Umbilical cord (tissue), 2 donors: ENCODE measurements around the gene RINL. TPM values are rescaled to one million over a fixed set of nuclear protein-coding genes. Genes with fewer than 3 reads are reported as not detected.
"Not testable (repeated sequence)": the region's sequence is repeated elsewhere in the genome, so short reads cannot be mapped to it uniquely, and the experiment has no call there.

Experiments
- DNase-seq: peaks from one replicate; pipeline ENCODE4 v3.0.0-alpha.2; 2015; ENCODE audit warnings: low spot score
- total RNA-seq: library from RNA; depleted of rRNA; stranded (reverse); fragments of >200 nt; gene quantifications from one replicate; pipeline ENCODE4 v1.2.3, GENCODE V29; 2014; ENCODE audit warnings: low replicate concordance; ENCODE audit not compliant: insufficient read depth

Gene RINL
- total RNA-seq, 1 donor from 2014 or later = 4.1 TPM

GRCh38 chr19:38875656-38876395, 2.2 kb downstream of the RINL start:
- no peak for DNase-seq

- DNase-seq = not testable (repeated sequence)
Observed at GRCh38 chr19:38873400-38873799, 4.7 kb downstream of the RINL start.

DNA sequence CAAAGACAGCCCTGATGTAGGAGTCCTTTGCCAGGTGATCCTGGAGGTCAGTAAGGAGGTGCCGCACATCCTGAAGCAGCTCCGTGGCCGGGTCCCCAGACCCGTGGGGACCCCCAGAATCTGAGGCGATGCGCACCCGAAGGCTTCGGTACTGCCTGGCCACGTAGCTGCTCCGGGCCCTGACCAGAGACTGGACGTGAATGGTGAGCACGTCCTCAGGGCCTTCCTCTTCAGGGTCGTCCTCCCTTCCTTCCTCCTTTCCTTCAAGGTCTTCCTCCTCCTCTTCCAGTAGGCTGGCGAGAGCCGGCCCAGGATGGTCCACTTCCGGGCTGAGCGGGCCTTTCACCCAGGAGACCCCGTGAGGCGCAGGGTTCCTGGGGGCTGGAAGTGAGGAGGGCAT, 7.5 kb downstream of the RINL start:
- no peak for DNase-seq

GRCh38 chr19:38869836-38870607, 8.1 kb downstream of the RINL start:
- DNase-seq = peak; percentile 74

DNA sequence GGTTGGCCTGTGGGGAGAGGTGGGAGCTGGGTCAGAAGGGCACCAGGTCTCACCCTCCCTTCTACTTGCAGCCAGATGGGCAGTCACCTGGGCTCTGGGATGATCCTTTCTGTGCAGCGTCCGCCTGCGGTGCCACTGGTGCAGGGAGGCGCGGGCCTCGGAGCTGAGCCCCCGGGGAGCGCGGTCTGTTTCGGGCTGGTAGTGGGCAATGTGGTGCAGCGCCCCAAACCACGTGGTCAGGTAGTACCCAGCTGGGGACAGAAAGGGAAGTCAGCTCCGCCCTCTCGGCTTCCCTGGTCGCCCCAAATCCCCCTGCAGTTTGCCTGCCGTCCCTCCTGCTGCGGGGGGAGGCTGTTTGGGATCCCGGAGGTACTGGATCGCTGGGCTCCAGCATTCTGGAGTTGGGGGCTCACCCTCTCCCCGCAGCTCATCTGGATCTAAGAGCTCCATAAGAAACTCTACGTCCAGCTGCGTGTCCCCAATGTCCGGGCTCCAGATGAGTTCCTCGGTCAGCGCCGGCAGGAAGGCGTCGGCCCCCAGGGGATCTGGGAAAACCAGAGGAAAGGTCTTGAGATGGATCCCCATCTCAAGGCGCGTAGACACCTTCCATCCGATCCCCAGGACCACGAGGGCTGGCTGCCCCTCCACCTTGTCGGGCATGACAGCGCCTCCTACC, 8.8 kb downstream of the RINL start:
- no peak for DNase-seq

DNA sequence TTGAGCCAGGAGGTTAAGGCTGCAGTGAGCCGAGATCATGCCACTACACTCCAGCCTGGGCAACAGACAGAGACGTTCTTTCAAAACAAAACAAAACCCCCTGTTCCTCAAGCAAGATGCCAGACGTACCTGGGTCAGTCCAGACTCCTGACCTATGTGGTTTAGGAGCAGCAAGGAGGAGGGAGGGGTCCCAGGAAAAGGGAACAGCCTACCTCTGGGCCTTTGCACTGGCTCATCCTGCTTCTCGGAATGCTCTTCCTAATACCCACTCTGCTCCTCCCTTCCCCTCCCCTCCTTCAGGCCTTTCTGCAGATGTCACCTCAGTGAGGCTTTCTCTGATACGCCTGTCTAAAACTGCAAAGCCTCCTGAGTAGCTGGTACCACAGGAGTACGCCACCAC, 9.5 kb downstream of the RINL start:
- no peak for DNase-seq

- no peak for DNase-seq
Observed at GRCh38 chr19:38867171-38867780, 10.8 kb downstream of the RINL start.

GRCh38 chr19:38862321-38863059, 15.6 kb downstream of the RINL start:
- peak; percentile 97 for DNase-seq

DNA sequence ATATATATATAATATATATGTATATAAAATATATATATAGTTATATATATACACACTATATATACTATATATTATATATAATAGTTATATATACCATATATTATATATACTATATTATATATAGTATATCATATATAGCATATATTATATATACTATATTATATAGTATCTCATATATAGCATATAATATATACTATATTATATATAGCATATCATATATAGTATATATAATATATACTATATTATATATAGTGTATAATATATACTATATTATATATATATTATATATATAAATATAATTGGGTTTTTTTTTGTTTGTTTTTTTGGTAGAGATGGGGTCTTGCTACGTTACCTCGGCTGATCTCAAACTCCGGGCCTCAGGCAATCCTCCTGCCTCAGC, 16.7 kb downstream of the RINL start:
- DNase-seq = no peak

DNA sequence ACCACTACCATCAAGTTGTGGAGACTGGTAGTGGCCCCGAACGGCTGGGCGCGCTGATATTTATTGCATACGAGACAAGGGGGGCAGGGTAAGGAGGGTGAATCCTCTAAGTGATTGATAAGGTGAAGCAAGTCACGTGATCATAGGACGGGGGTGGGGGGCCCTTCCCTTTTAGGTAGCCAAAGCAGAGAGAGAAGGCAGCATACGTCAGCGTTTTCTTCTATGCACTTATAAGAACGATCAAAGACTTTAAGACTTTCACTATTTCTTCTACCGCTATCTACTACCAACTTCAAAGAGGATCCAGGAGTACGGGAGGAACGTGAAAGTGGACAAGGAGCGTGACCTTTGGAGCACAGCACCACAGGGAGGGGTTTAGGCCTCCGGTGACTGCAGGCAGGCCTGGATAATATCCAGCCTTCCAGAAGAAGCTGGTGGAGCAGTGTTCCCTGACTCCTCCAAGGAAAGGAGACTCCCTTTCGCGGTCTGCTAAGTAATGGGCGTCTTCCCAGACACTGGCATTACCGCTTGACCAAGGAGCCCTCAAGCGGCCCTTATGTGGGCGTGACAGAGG, 18.4 kb downstream of the RINL start:
- DNase-seq = peak; percentile 67

DNA sequence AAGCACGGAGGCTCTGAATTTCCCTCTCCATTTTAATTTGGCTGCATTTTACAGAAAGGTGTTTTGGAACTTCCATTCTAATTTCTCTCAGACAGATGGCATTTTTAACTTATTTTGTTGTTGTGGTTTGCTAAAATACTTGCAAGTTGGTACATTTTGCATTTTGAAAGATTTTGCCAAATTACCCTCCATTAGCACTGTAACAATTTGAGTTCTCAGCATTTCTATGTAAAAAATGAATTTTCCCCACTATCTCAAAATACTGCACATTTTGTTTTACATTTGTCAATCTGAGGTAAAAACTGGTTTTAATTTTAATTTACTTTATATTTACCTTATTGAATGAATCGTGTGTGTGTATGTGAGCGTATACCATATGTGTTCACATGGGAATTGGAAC, 21.3 kb downstream of the RINL start:
- no peak for DNase-seq

DNA sequence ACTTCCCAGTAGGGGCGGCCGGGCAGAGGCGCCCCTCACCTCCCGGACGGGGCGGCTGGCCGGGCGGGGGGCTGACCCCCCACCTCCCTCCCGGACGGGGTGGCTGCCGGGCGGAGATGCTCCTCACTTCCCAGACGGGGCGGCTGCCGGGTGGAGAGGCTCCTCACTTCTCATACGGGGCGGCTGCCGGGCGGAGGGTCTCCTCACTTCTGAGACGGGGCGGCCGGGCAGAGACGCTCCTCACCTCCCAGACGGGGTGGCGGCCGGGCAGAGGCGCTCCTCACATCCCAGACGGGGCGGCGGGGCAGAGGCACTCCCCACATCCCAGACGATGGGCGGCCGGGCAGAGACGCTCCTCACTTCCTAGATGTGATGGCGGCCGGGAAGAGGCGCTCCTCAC, 22.3 kb downstream of the RINL start:
- DNase-seq = not testable (repeated sequence)

DNA sequence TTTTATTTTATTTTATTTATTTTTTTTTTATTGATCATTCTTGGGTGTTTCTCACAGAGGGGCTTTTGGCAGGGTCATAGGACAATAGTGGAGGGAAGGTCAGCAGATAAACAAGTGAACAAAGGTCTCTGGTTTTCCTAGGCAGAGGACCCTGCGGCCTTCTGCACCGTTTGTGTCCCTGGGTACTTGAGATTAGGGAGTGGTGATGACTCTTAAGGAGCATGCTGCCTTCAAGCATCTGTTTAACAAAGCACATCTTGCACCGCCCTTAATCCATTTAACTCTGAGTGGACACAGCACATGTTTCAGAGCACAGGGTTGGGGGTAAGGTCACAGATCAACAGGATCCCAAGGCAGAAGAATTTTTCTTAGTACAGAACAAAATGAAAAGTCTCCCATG, 23.1 kb downstream of the RINL start:
- DNase-seq = not testable (repeated sequence)

DNA sequence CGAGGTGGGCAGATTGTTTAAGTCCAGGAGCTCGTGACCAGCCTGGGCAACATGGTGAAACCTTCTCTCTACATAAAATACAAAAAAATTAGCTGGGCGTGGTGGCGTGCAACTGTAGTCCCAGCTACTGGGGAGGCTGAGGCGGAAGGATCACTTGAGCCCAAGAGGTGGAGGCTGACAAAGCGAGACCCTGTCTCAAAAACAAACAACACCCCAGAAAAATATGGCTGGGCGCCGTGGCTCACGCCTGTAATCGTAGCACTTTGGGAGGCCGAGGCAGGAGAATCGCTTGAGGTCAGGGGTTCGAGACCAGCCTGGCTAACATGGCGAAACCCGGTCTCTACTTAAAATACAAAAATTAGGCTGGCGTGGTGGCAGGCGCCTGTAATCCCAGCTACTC, 24.9 kb downstream of the RINL start:
- no peak for DNase-seq

- DNase-seq = peak; percentile 66
Observed at GRCh38 chr19:38852231-38853044, 25.6 kb downstream of the RINL start.

- peak; percentile 95 for DNase-seq
Observed at GRCh38 chr19:38851622-38852230, 26.3 kb downstream of the RINL start.

GRCh38 chr19:38850976-38851621, 27.0 kb downstream of the RINL start:
- no peak for DNase-seq

GRCh38 chr19:38850436-38850975, 27.6 kb downstream of the RINL start:
- no peak for DNase-seq
